B cell (primary cell): ENCODE results near the gene LRRC25. TPM values are rescaled to one million over a fixed set of nuclear protein-coding genes. Genes with fewer than 3 reads are reported as not detected.

Source experiments
- ATAC-seq: fragments of 200-7000 bp; cut with Tn5 transposase; one replicate; pipeline ENCODE4 v1.10.0; 2021; ENCODE audit warnings: low read depth, mild to moderate bottlenecking, moderate number of reproducible peaks, moderate library complexity
- CTCF ChIA-PET: fragments of 350-600 bp; sonication (Branson Sonifier 250); formaldehyde crosslinking; loops from one replicate; lab custom pipeline; 2021; ENCODE audit warnings: antibody characterized with exemption, inconsistent platforms; lab: Charles Lee
- POLR2A ChIA-PET: fragments of 350-600 bp; sonication (Branson Sonifier 250); formaldehyde crosslinking; loops from one replicate; lab custom pipeline; 2021; ENCODE audit warnings: antibody characterized with exemption; lab: Charles Lee
- DNase-seq: peaks from one replicate; pipeline ENCODE4 v3.0.0; 2013
- H2AFZ ChIP-seq: 2 replicates; pipeline ENCODE4 v1.6.1; 2012; ENCODE audit warnings: mild to moderate bottlenecking, low read depth, low read length; ENCODE audit not compliant: insufficient read depth, poor library complexity, severe bottlenecking
- H3K27ac ChIP-seq, 2 donors: 1 replicate in 1 of 2; 2 replicates in 1 of 2; pipeline ENCODE4 v1.5.1; 2012 to 2013; ENCODE audit warnings: low read length in 2 of 2, mild to moderate bottlenecking in 2 of 2, moderate library complexity in 1 of 2
- H3K27me3 ChIP-seq, 4 experiments: fragments of 200-600 bp in 1 of 4; sonication (generic) in 1 of 4; replicated peaks in 1 of 4; 1 replicate in 2 of 4; 2 replicates in 2 of 4; pipeline versions ENCODE4 v1.6.1 to v1.7.0; 2013 to 2016; ENCODE audit warnings: low read length in 3 of 4, mild to moderate bottlenecking in 2 of 4, mixed read lengths in 1 of 4, moderate library complexity in 1 of 4; ENCODE audit not compliant: insufficient read depth in 4 of 4, control insufficient read depth in 3 of 4; ENCODE audit errors: control extremely low read depth in 1 of 4
- H3K36me3 ChIP-seq, 2 experiments: replicated peaks in 1 of 2; 1 replicate in 1 of 2; 2 replicates in 1 of 2; pipeline versions ENCODE4 v1.6.1 to v1.7.1; 2013; ENCODE audit warnings: low read length in 1 of 2; ENCODE audit not compliant: insufficient read depth in 2 of 2, control insufficient read depth in 1 of 2; ENCODE audit errors: control extremely low read depth in 1 of 2, extremely low read depth in 1 of 2
- H3K4me1 ChIP-seq, 2 donors: fragments of 200-600 bp in 1 of 2; sonication (generic) in 1 of 2; 1 replicate in 1 of 2; 2 replicates in 1 of 2; pipeline versions ENCODE4 v1.5.1 to v1.6.1; 2013 to 2017; ENCODE audit warnings: low read length in 2 of 2; ENCODE audit not compliant: control insufficient read depth in 2 of 2, insufficient read depth in 2 of 2
- H3K4me2 ChIP-seq: replicated peaks from 2 replicates; pipeline ENCODE3; 2012; ENCODE audit warnings: mild to moderate bottlenecking, low read depth, low read length; ENCODE audit not compliant: poor library complexity, severe bottlenecking
- H3K4me3 ChIP-seq, 5 experiments: fragments of 200-600 bp in 1 of 5; sonication (generic) in 1 of 5; 1 replicate in 3 of 5; 2 replicates in 2 of 5; pipeline versions ENCODE4 v1.5.1 to v1.7.0; 2011 to 2016; ENCODE audit warnings: low read length in 4 of 5, mild to moderate bottlenecking in 4 of 5, low read depth in 2 of 5, control low read depth in 1 of 5, moderate library complexity in 1 of 5; ENCODE audit not compliant: insufficient read depth in 1 of 5; ENCODE audit errors: control extremely low read depth in 1 of 5, extremely low read depth in 1 of 5
- H3K79me2 ChIP-seq: fragments of 200-600 bp; sonication (generic); one replicate; pipeline ENCODE4 v1.6.0; 2016; ENCODE audit warnings: low read length; ENCODE audit not compliant: control insufficient read depth, insufficient read depth
- H3K9ac ChIP-seq: fragments of 200-600 bp; sonication (generic); 2 replicates; pipeline ENCODE4 v1.6.1; 2017; ENCODE audit warnings: mild to moderate bottlenecking, low read length, moderate library complexity
- H3K9me3 ChIP-seq, 3 donors: one replicate each; pipeline versions ENCODE4 v1.6.1 to v1.7.1; 2013; ENCODE audit warnings: low read length in 2 of 3; ENCODE audit not compliant: control insufficient read depth in 2 of 3, insufficient read depth in 1 of 3; ENCODE audit errors: control extremely low read depth in 1 of 3
- H4K20me1 ChIP-seq: 2 replicates; pipeline ENCODE4 v1.6.0; 2012; ENCODE audit warnings: mild to moderate bottlenecking, low read length; ENCODE audit not compliant: insufficient read depth, control insufficient read depth, poor library complexity, severe bottlenecking
- H3K27ac Mint-ChIP-seq: one replicate; pipeline ENCODE4 v1.8.0; 2021; ENCODE audit warnings: mixed read lengths
- H3K27me3 Mint-ChIP-seq: one replicate; pipeline ENCODE4 v1.8.0; 2021; ENCODE audit warnings: mixed read lengths
- H3K4me1 Mint-ChIP-seq: one replicate; pipeline ENCODE4 v1.8.0; 2021; ENCODE audit warnings: mixed read lengths
- H3K4me3 Mint-ChIP-seq: one replicate; pipeline ENCODE4 v1.8.0; 2021; ENCODE audit warnings: mixed read lengths
- H3K9me3 Mint-ChIP-seq: one replicate; pipeline ENCODE4 v1.8.0; 2022; ENCODE audit warnings: mixed read lengths; ENCODE audit not compliant: insufficient read depth
- CTCF ChIP-seq: fragments of 200-600 bp; IDR thresholded peaks from one replicate; pipeline ENCODE4 v1.8.0; 2022; ENCODE audit warnings: antibody characterized with exemption, mild to moderate bottlenecking
- EZH2 ChIP-seq: IDR thresholded peaks from 2 replicates; pipeline ENCODE4 v1.6.1; 2012; ENCODE audit warnings: borderline replicate concordance, low read depth, mild to moderate bottlenecking, moderate library complexity, low read length; ENCODE audit not compliant: insufficient read depth, poor library complexity, severe bottlenecking
- WGBS: methylation state at CpG from one replicate; pipeline ENCODE4 v1.1.5; 2013; ENCODE audit warnings: missing lambda C conversion rate; ENCODE audit not compliant: insufficient coverage; 5-methylcytosine and 5-hydroxymethylcytosine counted together
- intact Hi-C: fragments of 100-400 bp; cut with micrococcal nuclease; formaldehyde crosslinking; loops from one replicate; pipeline ENCODE4 v1.10.0; 2022
- polyA plus RNA-seq: library from polyadenylated mRNA; depleted of rRNA; stranded (reverse); fragments of >200 nt; gene quantifications from 2 replicates; pipeline ENCODE4 v1.2.3, GENCODE V29; 2012
- total RNA-seq, 2 donors: library from RNA; stranded (reverse); fragments of 120-200 nt in 1 of 2; gene quantifications; 1 replicate in 1 of 2; 2 replicates in 1 of 2; pipeline versions ENCODE4 v1.2.3 to v1.2.4, GENCODE V29; 2013 to 2022

LRRC25 gene
- total and polyA plus RNA-seq, 2 donors (not counting 1 experiment from before 2014, with no cell fraction given), result 2.4 to 5.7 TPM

DNA sequence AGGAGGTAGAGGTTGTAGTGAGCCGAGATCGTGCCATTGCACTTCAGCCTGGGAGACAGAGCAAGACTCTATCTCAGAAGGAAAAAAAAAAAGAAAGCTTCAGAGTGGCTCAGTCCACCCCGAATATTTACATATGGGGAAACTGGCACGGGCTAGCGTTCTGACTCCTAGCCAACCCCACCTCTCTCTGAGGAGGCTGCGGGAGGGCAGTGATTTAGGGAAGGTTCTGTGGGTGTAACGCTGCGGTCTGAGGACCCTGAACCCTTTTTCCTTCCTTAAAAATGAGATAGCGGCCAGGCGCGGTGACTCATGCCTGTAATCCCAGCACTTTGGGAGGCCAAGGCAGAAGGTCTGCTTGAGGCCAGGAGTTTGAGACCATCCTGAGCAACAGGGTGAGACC is 5.0 kb downstream of the LRRC25 start:
- no peaks in the 10 kb centered on the region for H4K20me1 ChIP-seq
- no peak overlapping the region for H3K9ac ChIP-seq
- peak overlapping the region; percentile 50 for H3K4me3 Mint-ChIP-seq
- no peak overlapping the region for H3K27ac ChIP-seq
- 0% methylated on average over 1 of the region's 11 CpGs for WGBS
- H3K36me3 ChIP-seq, result peaks cover 0 to 3% of the 10 kb centered on the region in 2 experiments
- H3K27ac Mint-ChIP-seq, result no peak overlapping the region
- peaks cover 0 to 5% (median 5%) of the 10 kb centered on the region in 3 donors for H3K9me3 ChIP-seq
- H3K27me3 ChIP-seq, result peaks cover 0 to 5% (median under 1%) of the 10 kb centered on the region in 4 experiments
- ATAC-seq (peak; percentile 13), DNase-seq (peak; percentile 54)
- CTCF ChIA-PET, result interaction anchor here (0.6 to 10.6 kb wide), 3 partner anchors 21 to 113 kb away, joined by 3 to 196 read pairs (median 6); no protein-coding TSS in a partner anchor
- peaks cover 36 to 48% of the 10 kb centered on the region in 2 donors for H3K4me1 ChIP-seq
- TF ChIP-seq CTCF, result no peak
- no peak for TF ChIP-seq EZH2
- H3K9me3 Mint-ChIP-seq, result no peaks in the 10 kb centered on the region
- POLR2A ChIA-PET, result interaction anchor here (1.0 kb wide), 1 partner anchor 9 kb away, joined by 4 read pairs; no protein-coding TSS in a partner anchor
- H3K79me2 ChIP-seq, result no peaks in the 10 kb centered on the region
- no peaks in the 10 kb centered on the region for H3K27me3 Mint-ChIP-seq
- H3K4me1 Mint-ChIP-seq, result peaks cover 51% of the 10 kb centered on the region
- intact Hi-C loops, result no loop called here
- peak overlapping the region in 1 of 5 experiments; percentile 55 for H3K4me3 ChIP-seq
- peak overlapping the region; percentile 55 for H3K4me2 ChIP-seq
- no peak overlapping the region for H2AFZ ChIP-seq

DNA sequence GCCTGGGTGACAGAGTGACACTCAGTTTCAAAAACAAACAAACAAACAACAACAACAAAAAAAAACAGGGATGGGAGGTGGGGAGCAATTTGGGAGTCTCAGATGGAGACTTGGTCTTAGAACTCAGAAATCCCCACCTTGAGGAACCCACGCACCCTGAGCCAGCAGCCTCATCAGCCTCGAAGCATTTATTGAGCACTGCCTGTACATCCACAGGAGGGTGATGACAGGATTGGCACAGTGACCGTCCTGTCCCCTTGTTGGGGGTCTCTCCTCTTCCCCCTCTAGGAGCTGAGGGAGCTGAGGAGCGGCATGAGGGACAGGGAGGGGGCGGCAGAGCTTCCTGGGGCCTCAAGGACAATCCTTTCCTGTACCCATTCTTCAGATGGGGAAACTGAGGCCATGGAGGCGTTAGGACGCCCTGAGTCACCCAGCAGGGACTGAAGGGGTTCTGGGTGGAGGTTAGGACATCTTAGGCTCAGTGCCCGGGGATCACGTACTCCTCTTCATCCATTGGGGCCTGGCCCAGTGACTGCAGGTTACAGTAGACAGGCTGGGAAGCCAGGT is 5.8 kb downstream of the LRRC25 start:
- H3K27ac ChIP-seq, result no peak overlapping the region
- peaks cover 48% of the 10 kb centered on the region for H3K4me1 Mint-ChIP-seq
- peak overlapping the region; percentile 55 for H3K4me2 ChIP-seq
- peaks cover 0 to 3% of the 10 kb centered on the region in 2 experiments for H3K36me3 ChIP-seq
- no peak overlapping the region for H2AFZ ChIP-seq
- peaks cover 0 to 5% (median 5%) of the 10 kb centered on the region in 3 donors for H3K9me3 ChIP-seq
- H3K9ac ChIP-seq, result no peak overlapping the region
- no peak for TF ChIP-seq CTCF
- TF ChIP-seq EZH2, result no peak
- no peak overlapping the region for H3K4me3 ChIP-seq
- no peaks in the 10 kb centered on the region for H3K9me3 Mint-ChIP-seq
- ChIA-PET CTCF (interaction anchor here (1.3 to 10.6 kb wide), 3 partner anchors 10 to 112 kb away, joined by 3 to 196 read pairs (median 112); partner anchors contain the start of gene LRRC25), POLR2A (interaction anchor here (0.6 to 1.3 kb wide), 2 partner anchors 10 to 11 kb away, joined by 3 to 5 read pairs; no protein-coding TSS in a partner anchor)
- WGBS, result 93% methylated on average over 4 of the region's 9 CpGs
- H3K27ac Mint-ChIP-seq, result no peak overlapping the region
- H3K4me1 ChIP-seq, result peaks cover 34 to 47% of the 10 kb centered on the region in 2 donors
- no peaks in the 10 kb centered on the region for H3K27me3 Mint-ChIP-seq
- no peak overlapping the region for H3K4me3 Mint-ChIP-seq
- no peaks in the 10 kb centered on the region for H3K79me2 ChIP-seq
- no peak for DNase-seq
- peaks cover 6% of the 10 kb centered on the region for H4K20me1 ChIP-seq
- intact Hi-C loops, result no loop called here
- peaks cover 0 to 10% (median 2%) of the 10 kb centered on the region in 4 experiments for H3K27me3 ChIP-seq
- no peak for ATAC-seq
